IMR-90 (cell line): ENCODE data around the gene GPR176.

ENCODE experiments used
- BHLHE40 ChIP-seq: fragments of 150-350 bp; IDR thresholded peaks from 2 replicates; pipeline ENCODE4 v1.6.1; 2016; ENCODE audit warnings: mild to moderate bottlenecking, low read depth, low read length
- FOS ChIP-seq: fragments of 150-350 bp; IDR thresholded peaks from 2 replicates; pipeline ENCODE4 v1.6.1; 2016; ENCODE audit warnings: low read depth, low read length
- MAFK ChIP-seq: IDR thresholded peaks from 2 replicates; pipeline ENCODE4 v1.6.1; 2012; ENCODE audit warnings: low read depth, low read length, improper control_type of control experiment
- MAZ ChIP-seq: IDR thresholded peaks from 2 replicates; pipeline ENCODE4 v1.6.1; 2012; ENCODE audit warnings: low read depth, mild to moderate bottlenecking, low read length, improper control_type of control experiment, moderate library complexity, borderline replicate concordance
- NFE2L2 ChIP-seq: fragments of 150-350 bp; IDR thresholded peaks from 2 replicates; pipeline ENCODE4 v1.6.1; 2016; ENCODE audit warnings: low read depth, mild to moderate bottlenecking, low read length
- POLR2A ChIP-seq: IDR thresholded peaks from 2 replicates; pipeline ENCODE4 v1.6.1; 2012; ENCODE audit warnings: mild to moderate bottlenecking, low read depth, low read length
- RAD21 ChIP-seq: IDR thresholded peaks from 2 replicates; pipeline ENCODE4 v1.6.1; 2012; ENCODE audit warnings: low read length, improper control_type of control experiment
- RCOR1 ChIP-seq: IDR thresholded peaks from 2 replicates; pipeline ENCODE4 v1.6.1; 2012; ENCODE audit warnings: mild to moderate bottlenecking, low read length, improper control_type of control experiment; ENCODE audit not compliant: insufficient replicate concordance
- SMC3 ChIP-seq: fragments of 150-350 bp; IDR thresholded peaks from 2 replicates; pipeline ENCODE4 v1.6.1; 2016; ENCODE audit warnings: low read depth, mild to moderate bottlenecking, antibody characterized with exemption, low read length, moderate library complexity
- TF ChIP-seq, protein P1 (sequence below): conservative IDR thresholded peaks from 2 replicates; pipeline ENCODE4 v1.5.1; 2012; ENCODE audit warnings: mild to moderate bottlenecking, low read depth, low read length, improper control_type of control experiment

DNA sequence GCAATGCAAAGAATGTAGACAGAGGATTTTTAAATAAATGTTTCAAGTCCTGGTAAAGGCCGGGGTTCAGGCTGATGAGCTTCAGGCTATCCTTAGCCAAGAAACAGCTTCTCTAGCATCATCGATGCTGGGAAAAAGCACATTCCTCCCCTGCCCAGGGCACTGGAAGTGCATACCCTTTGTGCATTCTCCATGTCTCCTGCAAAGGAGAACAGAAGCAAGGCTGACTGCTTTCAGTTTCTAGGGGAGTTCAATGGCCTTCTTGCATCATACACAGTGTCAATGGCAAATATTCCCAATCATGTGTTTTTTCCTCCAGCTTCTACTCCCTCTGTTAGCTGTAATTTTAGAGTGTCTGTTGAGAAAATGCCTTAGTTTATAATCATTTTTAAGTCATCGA, 59.9 kb downstream of the GPR176 start:
- TF ChIP-seq, protein P1, sequence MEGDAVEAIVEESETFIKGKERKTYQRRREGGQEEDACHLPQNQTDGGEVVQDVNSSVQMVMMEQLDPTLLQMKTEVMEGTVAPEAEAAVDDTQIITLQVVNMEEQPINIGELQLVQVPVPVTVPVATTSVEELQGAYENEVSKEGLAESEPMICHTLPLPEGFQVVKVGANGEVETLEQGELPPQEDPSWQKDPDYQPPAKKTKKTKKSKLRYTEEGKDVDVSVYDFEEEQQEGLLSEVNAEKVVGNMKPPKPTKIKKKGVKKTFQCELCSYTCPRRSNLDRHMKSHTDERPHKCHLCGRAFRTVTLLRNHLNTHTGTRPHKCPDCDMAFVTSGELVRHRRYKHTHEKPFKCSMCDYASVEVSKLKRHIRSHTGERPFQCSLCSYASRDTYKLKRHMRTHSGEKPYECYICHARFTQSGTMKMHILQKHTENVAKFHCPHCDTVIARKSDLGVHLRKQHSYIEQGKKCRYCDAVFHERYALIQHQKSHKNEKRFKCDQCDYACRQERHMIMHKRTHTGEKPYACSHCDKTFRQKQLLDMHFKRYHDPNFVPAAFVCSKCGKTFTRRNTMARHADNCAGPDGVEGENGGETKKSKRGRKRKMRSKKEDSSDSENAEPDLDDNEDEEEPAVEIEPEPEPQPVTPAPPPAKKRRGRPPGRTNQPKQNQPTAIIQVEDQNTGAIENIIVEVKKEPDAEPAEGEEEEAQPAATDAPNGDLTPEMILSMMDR = no peak
- TF ChIP-seq POLR2A (no peak), RCOR1 (no peak), MAFK (no peak), FOS (no peak), SMC3 (no peak), BHLHE40 (no peak), RAD21 (no peak), MAZ (no peak), NFE2L2 (no peak)
